ENCODE results near the gene CNGB1. TPM values are rescaled to one million over a fixed set of nuclear protein-coding genes. Genes with fewer than 3 reads are reported as not detected.
"Not testable (repeated sequence)": the region's sequence is repeated elsewhere in the genome, so short reads cannot be mapped to it uniquely, and the experiment has no call there.

The CNGB1 gene
- total RNA-seq, 1 donor: not detected

DNA sequence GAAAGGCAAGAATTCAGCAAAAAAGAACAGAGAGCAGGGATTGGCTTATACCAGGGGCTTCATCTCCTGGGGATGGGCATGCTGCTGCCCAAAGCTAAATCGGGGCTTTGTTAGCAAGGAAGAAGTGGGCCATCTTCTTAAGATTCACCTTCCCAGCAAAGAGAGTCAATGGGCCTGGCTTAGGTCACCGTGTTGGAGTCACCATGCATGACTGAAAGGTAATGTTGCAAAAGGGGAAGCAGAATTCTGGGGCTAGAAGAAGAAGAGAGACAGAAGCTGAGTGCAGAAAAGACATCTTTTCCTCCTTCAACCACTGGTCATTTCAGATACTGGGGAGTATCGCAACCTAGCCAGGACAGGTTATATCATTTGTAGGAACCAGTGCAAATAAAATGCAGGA lies 92.3 kb downstream of the CNGB1 start:
- Histone ChIP-seq H2AFZ (ENCODE audit: low read length) (no peak overlapping the region), H3K79me2 (ENCODE audit: insufficient read depth, low read length) (no peaks in the 10 kb centered on the region), H3K4me3 (ENCODE audit: insufficient read depth, low read length) (no peak overlapping the region), H3K4me1 (ENCODE audit: insufficient read depth, low read length) (peaks cover 14% of the 10 kb centered on the region), H3K9me3 (ENCODE audit: low read depth, low read length) (no peaks in the 10 kb centered on the region), H3K27ac (ENCODE audit: low read depth, low read length) (no peak overlapping the region), H3K36me3 (ENCODE audit: insufficient read depth, low read length) (no peaks in the 10 kb centered on the region), H3K4me2 (ENCODE audit: insufficient read depth, low read length) (no peak overlapping the region), H3K27me3 (ENCODE audit: insufficient read depth, low read length) (peaks cover 59% of the 10 kb centered on the region), H4K20me1 (ENCODE audit: insufficient read depth, low read length) (no peaks in the 10 kb centered on the region)
- TF ChIP-seq, protein P1, sequence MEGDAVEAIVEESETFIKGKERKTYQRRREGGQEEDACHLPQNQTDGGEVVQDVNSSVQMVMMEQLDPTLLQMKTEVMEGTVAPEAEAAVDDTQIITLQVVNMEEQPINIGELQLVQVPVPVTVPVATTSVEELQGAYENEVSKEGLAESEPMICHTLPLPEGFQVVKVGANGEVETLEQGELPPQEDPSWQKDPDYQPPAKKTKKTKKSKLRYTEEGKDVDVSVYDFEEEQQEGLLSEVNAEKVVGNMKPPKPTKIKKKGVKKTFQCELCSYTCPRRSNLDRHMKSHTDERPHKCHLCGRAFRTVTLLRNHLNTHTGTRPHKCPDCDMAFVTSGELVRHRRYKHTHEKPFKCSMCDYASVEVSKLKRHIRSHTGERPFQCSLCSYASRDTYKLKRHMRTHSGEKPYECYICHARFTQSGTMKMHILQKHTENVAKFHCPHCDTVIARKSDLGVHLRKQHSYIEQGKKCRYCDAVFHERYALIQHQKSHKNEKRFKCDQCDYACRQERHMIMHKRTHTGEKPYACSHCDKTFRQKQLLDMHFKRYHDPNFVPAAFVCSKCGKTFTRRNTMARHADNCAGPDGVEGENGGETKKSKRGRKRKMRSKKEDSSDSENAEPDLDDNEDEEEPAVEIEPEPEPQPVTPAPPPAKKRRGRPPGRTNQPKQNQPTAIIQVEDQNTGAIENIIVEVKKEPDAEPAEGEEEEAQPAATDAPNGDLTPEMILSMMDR (IDR thresholded peaks at IDR 0.05; ENCODE audit: extremely low read depth, low read depth, low read length): no peak
- no peak for DNase-seq (ENCODE audit: insufficient read length, low spot score, missing footprints)

DNA sequence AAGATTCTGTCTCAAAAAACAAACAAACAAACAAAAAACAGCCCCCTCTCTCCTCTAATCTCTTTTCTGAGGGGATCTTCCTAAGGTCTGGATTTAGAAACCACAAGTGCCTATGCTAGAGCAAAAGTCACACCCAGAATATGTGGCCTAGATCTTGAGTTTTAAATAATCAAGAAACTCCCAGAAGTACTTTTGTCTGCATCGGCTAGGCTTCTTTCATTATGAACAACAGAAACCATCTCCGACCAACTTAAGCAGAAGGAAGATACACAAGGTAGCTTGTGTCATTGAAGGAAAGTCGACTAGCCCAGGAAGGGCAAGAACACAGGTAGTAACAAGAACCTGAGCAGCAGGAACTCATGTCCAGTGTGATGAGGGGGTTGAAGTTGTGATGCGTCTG lies 94.7 kb downstream of the CNGB1 start:
- Histone ChIP-seq H3K4me1 (ENCODE audit: insufficient read depth, low read length) (peaks cover 7% of the 10 kb centered on the region), H3K79me2 (ENCODE audit: insufficient read depth, low read length) (no peaks in the 10 kb centered on the region), H3K4me2 (ENCODE audit: insufficient read depth, low read length) (no peak overlapping the region), H3K27me3 (ENCODE audit: insufficient read depth, low read length) (peaks cover 49% of the 10 kb centered on the region), H3K4me3 (ENCODE audit: insufficient read depth, low read length) (no peak overlapping the region), H2AFZ (ENCODE audit: low read length) (no peak overlapping the region), H4K20me1 (ENCODE audit: insufficient read depth, low read length) (no peaks in the 10 kb centered on the region), H3K27ac (ENCODE audit: low read depth, low read length) (no peak overlapping the region), H3K9me3 (ENCODE audit: low read depth, low read length) (no peaks in the 10 kb centered on the region), H3K36me3 (ENCODE audit: insufficient read depth, low read length) (no peaks in the 10 kb centered on the region)
- no peak for DNase-seq (ENCODE audit: insufficient read length, low spot score, missing footprints)
- TF ChIP-seq, protein P1 (IDR thresholded peaks at IDR 0.05; ENCODE audit: extremely low read depth, low read depth, low read length): no peak

DNA sequence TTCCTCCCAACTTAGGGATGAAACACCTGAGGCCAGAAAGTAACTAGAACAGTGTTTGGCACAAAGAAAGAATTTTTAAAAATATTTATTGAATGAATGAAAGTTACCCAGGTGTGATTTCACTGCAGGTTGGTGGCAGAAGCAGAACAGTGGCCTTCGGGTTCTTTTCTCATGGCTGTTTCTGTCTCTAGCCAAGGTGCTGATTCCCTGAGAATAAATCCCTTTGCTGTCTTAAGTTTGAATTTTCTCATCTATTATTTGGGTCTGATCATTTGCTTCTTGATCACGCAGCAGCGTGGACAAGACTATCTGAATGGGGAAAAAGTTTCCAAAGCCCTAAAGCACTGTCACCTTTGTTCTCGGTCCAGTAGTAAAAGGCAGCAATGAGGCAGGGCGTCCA lies 95.6 kb downstream of the CNGB1 start:
- Histone ChIP-seq H3K4me3 (ENCODE audit: insufficient read depth, low read length) (no peak overlapping the region), H3K36me3 (ENCODE audit: insufficient read depth, low read length) (no peaks in the 10 kb centered on the region), H3K27ac (ENCODE audit: low read depth, low read length) (no peak overlapping the region), H3K4me1 (ENCODE audit: insufficient read depth, low read length) (peaks cover 14% of the 10 kb centered on the region), H4K20me1 (ENCODE audit: insufficient read depth, low read length) (no peaks in the 10 kb centered on the region), H3K4me2 (ENCODE audit: insufficient read depth, low read length) (no peak overlapping the region), H3K9me3 (ENCODE audit: low read depth, low read length) (no peaks in the 10 kb centered on the region), H3K27me3 (ENCODE audit: insufficient read depth, low read length) (peaks cover 43% of the 10 kb centered on the region), H2AFZ (ENCODE audit: low read length) (no peak overlapping the region), H3K79me2 (ENCODE audit: insufficient read depth, low read length) (no peaks in the 10 kb centered on the region)
- TF ChIP-seq, protein P1 (IDR thresholded peaks at IDR 0.05; ENCODE audit: extremely low read depth, low read depth, low read length): no peak
- no peak for DNase-seq (ENCODE audit: insufficient read length, low spot score, missing footprints)

DNA sequence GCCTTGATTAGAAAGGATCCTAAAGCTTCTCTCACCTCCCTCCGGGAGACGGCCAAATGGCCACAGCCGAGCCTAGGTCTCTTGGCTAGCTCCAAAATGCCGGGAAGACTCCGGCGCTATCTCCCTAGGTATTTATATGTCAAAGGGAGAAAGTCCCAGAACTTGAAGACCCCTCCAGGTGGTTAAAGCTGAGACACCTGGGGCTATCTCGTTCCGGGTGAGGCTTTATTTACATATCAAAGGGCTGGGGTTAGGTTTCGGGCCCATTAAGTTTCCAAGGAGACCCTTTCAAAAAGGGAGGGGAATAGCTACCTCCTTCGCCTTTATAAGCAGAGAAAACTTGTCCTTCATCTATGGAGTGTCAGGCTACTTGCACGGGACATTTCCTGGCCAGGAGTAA lies 97.7 kb downstream of the CNGB1 start:
- Histone ChIP-seq H4K20me1 (ENCODE audit: insufficient read depth, low read length) (no peaks in the 10 kb centered on the region), H3K79me2 (ENCODE audit: insufficient read depth, low read length) (no peaks in the 10 kb centered on the region), H3K36me3 (ENCODE audit: insufficient read depth, low read length) (no peaks in the 10 kb centered on the region), H3K9me3 (ENCODE audit: low read depth, low read length) (no peaks in the 10 kb centered on the region), H3K4me1 (ENCODE audit: insufficient read depth, low read length) (peaks cover 14% of the 10 kb centered on the region), H3K27me3 (ENCODE audit: insufficient read depth, low read length) (peaks cover 31% of the 10 kb centered on the region), H2AFZ (ENCODE audit: low read length) (no peak overlapping the region), H3K27ac (ENCODE audit: low read depth, low read length) (no peak overlapping the region), H3K4me3 (ENCODE audit: insufficient read depth, low read length) (no peak overlapping the region), H3K4me2 (ENCODE audit: insufficient read depth, low read length) (no peak overlapping the region)
- no peak for DNase-seq (ENCODE audit: insufficient read length, low spot score, missing footprints)
- TF ChIP-seq, protein P1 (IDR thresholded peaks at IDR 0.05; ENCODE audit: extremely low read depth, low read depth, low read length): no peak

DNA sequence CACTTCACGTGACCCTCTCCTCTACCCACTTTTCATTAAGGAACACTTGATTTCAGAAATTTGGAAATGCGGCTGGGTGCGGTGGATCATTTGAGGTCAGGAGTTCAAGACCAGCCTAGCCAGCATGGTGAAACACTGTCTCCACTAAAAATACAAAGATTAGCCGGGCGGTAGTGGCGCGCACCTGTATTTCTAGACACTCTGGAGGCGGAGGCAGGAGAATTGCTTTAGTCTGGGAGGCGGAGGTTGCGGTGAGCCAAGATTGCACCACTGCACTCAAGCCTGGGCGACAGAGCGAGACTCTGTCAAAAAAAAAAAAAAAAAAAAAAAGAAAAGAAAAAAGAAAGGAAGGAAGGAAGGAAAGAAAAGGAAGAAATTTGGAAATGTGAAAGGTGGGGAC lies 98.2 kb downstream of the CNGB1 start:
- not testable (repeated sequence) for H2AFZ ChIP-seq (ENCODE audit: low read length); H3K79me2 ChIP-seq (ENCODE audit: insufficient read depth, low read length); H3K27ac ChIP-seq (ENCODE audit: low read depth, low read length); H4K20me1 ChIP-seq (ENCODE audit: insufficient read depth, low read length); H3K36me3 ChIP-seq (ENCODE audit: insufficient read depth, low read length); H3K4me3 ChIP-seq (ENCODE audit: insufficient read depth, low read length); DNase-seq (ENCODE audit: insufficient read length, low spot score, missing footprints); H3K4me2 ChIP-seq (ENCODE audit: insufficient read depth, low read length); H3K9me3 ChIP-seq (ENCODE audit: low read depth, low read length)
- Histone ChIP-seq H3K27me3 (ENCODE audit: insufficient read depth, low read length) (peaks cover 27% of the 10 kb centered on the region), H3K4me1 (ENCODE audit: insufficient read depth, low read length) (peaks cover 14% of the 10 kb centered on the region)
